ENCODE data around the gene TOMM20. TPM values are rescaled to one million over a fixed set of nuclear protein-coding genes. Genes with fewer than 3 reads are reported as not detected.
"Not testable (repeated sequence)": the region's sequence is repeated elsewhere in the genome, so short reads cannot be mapped to it uniquely, and the experiment has no call there.

The TOMM20 gene
- total RNA-seq, 1 donor from 2014 or later: 95.4 TPM

DNA sequence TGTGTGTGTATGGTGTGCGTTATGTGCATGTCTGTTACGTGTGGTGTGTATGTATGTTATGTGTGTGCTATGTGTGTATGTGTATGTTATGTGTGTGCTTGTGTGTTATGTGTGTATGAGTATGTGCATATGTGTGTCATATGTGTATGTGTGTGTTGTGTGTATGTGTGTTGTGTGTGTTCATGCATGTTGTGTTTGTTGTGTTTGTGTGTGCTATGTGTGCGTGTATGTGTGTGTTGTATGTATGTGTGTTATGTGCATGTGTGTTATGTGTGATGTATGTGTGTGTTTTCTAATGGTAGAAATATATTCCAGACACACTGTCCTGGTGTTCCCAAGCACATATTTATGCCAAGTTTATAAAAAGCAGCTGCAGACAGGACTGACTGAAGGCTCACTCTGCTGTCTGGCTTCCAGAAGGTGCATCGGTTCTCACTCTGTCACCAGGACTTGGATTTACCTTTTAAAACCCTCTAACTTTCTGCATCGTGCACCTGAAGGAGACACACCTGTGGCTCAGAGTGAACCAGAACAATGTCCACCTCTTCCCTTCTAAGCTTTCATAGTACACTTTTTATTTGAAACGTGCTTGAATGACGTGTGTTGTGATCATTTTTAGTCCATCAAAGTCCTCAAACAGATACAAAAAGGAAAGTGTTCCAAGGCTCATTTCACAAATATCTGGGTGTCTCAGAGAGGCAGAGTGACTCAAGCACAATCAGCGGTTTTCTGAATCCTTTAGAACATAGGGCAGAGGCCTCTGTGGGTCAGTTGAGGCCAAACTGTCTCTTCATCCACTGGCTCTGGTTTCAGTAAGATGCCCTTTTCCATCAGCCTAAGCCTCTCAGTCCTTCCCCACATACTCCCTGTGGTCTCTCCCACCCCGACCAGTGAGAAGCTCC, 49.9 kb downstream of the TOMM20 start:
- DNase-seq: peak; percentile 70

DNA sequence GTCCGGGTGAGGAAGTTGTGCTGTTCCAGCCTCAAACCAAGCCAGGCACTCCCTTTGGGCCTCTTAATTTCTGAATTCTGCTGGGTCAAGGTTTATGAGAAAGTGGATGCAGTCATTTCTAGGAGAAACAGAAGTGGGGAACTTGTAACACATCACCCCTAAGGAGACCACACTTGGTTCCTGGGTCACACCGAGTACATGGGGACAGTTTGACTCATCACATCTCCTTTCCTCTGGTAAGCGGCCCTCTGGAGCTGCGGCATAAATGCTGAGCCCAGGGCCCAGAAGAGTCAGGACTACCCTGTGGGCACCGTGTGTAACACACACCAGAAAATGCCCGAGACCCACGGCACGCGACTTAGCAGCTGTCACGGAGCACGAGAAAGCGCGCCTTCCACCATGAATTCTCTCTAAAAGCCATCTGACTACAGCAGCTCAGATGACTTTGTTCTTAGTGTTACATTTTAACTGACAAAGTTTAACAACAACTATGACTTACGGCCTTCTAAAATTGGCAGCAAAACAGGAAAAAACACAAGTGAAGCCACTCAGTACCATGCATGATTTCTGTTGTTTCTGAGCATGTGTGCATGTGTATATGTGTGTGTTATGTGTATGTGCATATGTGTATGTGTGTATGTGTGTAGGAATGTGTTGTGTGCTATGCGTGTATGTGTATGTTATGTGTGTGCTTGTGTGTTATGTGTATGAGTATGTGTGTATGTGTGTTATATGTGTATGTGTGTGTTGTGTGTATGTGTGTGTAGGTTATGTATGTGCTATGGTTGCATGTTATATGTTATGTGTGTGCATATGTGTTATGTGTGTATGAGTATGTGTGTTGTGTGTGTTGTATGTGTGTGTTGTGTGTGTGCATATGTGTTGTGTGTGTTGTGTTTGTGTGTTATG, 50.8 kb downstream of the TOMM20 start:
- no peak for DNase-seq

DNA sequence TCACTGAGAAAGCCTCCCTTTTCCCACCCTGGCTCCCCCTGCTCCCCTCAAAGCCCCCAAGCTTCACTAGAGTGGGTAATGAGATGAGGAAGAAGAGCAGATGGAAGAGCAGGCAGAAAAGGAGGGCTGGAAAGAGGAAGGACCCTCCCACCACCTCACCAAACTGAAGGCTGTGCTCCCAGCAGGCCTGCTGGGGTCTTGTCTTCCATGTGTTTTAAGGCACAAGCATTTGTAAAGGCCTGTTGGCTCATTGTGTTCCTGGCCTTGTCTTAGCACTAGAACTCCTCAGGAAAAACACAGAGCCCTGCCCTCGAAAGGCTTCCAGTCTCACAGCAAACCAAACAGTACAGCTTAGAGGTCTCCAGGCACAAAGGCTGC, 51.5 kb downstream of the TOMM20 start:
- DNase-seq: no peak

DNA sequence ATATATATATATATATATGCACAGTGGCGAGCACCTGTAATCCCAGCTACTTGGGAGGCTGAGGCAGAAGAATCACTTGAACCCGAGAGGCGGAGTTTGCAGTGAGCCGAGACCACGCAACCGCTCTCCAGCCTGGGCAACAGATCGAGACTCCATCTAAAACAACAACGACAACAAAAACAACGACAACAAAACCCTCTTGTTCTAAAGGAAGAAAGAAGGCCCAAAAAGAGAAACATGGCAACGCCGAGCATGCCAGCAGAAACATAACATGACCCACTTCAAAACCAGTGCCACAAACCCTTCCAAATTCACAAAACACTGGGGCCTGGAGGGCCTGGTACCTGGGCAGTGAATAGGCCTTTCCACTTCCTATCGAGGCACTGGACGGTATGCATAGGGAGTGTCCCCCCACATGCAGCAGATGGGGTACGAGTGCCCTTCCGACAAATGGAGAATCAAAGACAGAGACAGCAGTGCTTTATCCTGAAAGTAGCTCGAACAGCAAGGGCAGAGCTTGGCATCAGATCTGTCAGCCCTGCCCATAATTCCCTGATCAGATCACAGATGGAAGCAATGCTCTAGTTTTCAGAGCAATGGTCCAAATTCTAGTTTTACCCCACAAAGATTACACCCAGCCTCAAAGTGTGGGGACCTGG, 52.0 kb downstream of the TOMM20 start:
- no peak for DNase-seq

DNA sequence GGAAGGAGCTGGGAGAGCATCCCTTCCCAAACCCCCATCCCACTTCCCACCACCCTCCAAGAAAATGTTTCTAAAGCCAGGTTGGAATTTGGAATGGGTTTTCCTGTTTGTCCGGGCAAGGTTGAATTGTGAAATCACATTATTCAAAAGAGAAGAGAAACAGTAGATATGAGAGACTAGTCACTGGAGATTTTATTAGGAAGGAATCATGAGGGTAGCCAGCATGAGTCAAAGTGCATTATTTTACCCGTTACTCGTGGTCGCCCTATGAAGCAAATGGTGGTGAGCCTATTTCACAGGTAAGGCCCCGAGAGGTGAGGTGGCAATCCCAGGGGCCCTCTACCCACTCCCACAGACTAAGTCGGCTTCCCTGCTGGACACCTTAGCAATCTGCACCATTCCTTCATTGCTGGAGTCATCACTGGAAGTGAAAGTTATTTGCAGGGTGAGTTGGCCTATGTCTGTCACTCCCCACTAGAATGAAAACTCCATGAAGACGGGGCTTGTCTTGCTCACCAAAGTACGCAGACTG, 52.8 kb downstream of the TOMM20 start:
- DNase-seq: no peak

DNA sequence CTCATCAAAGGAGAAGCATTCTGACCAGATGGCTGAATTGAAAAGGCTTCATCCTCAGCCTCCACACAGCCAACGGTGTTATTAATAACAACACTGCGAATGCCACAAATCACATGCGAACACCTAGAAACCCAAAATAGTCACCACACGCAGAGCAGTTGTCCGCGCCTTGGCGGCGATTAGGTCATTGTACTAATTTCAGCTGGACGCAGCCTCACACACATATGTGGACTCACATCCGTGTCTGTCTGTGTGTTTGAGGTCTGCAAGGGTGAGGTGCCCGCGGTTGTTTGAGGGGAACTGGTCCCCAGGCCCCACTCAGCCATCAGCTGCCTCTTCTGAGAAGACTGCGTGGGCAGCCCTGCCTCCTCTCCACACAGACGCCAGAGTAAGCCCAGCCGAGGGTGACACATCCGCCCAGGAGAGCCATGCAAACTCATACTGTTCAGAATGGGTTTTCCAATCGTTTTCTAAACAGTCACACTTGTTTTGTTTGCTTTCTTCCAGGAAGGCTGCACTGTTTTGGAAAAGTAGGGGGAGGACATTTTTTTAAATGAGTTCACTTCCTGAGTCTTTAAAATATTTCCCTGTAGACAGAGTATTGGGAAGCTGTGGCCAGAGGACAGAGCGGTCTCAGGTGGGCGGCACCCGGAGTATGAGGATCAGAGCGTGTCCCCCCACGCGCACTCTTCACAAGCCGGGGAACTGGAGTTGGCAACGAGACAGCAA, 53.4 kb downstream of the TOMM20 start:
- peak; percentile 80 for DNase-seq

DNA sequence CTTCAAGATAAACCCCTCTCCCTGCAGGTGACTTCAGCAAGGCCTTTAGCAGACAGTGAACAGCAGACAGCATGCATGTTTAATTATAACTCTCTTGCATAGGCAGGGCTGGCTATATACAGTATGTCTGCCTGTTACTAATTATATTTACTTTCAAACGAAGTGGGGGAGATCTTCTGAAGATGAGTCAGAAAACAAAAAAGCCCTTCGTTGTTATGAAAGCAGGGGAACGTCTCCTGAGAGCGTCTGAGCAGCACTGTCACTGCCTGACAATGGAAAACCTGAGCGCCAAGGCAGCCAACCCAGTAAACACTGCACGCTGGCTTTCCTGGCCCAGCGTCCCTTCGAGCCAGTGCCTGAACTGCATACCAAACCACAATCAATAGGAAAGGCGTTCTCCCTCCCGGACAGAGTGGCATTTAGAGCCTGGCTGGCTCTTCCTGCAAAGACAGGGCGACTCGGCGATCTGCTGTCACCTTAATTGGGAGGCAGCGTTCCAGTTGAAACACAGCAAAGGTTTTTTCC, 54.1 kb downstream of the TOMM20 start:
- peak; percentile 67 for DNase-seq

DNA sequence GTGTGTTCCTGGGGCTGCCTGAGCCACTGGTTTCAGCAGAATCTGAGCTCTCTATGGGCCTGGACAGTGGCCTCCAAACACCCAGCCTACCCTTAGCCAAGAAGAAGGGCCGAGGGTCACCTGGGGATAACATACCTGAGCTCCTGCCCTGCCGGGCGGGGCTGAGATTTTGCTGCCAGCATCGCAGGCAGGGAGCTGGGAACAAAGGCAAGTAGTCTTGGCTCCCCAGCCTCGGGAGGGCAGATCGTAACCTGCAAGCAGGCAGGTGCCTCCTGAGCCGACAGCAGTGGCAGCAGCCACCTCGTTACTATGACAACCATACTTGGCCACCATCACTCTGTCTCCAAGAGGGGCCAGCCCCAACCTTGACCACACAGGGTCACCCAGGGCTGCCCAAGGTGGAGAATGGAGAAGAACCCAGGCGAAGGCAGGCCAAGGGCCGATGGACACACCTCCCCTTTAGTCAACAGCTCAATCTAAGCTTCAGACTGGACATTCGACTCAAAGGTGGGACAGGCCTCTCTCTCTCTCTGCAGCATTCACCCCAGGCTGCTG, 54.6 kb downstream of the TOMM20 start:
- no peak for DNase-seq

DNA sequence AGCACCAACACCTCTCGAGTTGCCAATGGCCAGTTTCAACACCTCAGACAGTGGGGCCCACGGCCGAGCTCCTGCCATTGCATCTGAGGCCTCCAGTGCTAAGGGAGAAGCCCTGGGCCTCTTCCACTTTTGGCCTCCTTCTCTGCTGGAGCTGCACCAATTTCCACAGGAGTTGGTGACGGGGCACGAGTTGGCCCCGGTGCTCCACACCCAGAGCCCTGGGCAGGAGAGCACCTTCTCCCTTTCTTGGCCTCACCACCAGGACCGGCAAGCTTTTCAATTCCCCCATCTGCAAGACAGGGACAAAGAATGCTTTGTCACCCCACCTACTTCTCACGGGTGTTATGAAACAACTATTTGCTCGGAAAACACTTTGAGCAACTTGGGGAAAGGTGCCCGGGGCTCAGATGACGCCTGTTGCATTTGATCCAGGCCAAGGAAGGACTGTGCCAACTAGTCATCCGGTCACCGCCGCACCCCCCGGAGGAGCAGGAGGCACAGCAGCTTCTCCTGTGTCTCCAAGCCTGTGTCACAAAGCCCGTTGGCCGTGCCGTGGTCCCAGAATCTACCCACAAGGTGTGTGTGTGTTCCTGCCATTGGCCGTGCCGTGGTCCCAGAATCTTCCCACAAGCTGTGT, 55.2 kb downstream of the TOMM20 start:
- peak; percentile 67 for DNase-seq

DNA sequence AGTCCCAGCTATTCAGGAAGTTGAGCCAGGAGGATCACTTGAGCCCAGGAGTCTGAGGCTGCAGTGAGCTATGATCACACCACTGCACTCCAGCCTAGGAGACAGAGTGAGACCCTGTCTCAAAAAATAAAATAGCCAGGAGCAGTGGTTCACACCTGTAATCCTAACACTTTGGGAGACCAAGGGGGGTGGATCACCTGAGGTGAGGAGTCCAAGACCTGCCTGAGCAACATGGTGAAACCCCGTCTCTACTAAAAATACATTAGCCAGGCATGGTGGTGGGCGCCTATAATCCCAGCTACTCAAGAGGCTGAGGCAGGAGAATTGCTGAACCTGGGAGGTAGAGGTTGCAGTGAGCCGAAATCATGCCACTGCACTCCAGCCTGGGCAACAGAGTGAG, 56.1 kb downstream of the TOMM20 start:
- DNase-seq: not testable (repeated sequence)

DNA sequence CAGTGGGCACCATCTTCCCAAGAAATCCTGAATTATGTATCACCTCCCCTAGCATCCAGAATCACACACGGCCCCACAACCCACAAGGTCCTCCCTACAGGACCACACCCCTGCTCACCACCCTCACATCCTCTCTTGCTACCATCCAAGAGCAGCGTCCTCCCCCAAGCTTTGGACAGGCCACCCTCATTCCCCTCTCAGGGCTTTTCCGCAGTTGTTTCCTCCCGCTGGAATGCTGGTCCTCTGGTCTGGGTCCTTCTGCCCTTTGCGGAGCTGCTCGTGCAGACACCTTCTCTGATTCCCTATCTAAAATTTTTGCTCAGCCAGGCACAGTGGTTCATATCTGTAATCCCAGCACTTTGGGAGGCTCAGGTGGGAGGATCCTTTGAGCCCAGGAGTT, 56.5 kb downstream of the TOMM20 start:
- DNase-seq: no peak

DNA sequence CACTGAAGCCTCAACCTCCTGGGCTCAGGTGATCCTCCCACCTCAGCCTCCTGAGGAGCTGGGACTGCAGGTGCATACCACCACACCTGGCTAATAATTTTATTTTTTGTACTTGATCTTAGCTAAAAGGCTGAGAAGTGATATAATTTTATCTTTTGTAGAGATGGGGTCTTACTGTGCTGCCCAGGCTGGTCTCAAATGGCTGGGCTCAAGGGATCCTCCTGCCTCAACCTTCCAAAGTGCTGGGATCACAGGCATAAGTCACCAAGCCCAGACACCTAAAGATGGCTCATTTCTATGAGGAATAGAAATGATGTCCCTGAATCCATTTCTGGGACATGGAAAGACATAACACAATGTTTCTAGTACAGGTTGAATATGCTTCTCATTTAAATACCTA, 57.8 kb downstream of the TOMM20 start:
- no peak for DNase-seq

DNA sequence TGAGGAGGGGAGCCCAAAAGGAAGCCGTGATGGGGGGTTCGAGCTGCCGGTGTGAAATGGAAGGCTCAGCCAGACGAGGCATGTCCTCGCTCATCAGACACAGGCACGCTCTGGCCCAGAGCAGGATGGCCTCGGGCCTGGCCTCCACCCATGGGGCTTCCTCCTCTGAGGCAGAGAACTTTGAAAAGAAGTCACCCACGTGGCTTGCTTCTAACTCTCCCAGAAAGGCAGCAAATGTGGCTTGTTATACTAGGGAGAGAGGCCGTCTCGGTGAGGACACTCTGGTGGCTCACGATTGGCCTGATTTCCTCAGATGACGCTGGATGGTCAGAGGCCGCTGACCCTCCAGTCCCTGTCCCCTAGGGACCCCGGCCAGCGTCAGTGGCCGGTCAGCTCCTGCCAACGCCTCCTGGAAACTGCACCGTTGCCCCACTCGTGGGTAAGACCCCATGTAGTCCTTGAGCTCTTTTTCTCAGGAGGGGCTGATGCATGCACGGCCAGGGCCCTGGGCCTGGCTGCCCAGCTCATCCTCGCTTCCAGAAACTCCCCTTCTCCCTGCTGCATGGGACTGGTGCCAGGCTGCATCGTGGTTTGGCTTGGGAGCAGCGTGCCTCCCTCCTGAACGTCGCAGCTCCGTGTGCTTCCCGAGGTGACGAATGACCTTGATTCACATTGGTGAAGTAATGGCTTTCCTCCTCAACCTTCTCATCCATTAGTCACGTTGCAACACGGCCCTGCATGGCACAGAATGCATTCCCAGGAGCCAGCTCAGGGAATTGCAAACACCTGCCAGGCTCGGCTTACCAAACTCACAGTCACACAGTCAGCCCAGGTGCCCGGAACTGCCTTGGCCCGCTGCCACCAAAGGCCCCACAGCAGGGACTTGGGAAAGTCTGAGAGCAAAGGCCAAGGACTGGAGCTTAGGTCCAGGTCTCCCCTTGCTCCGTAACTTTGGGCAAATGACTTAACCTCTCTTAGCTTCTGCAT, 58.8 kb downstream of the TOMM20 start:
- DNase-seq: peak; percentile 61

DNA sequence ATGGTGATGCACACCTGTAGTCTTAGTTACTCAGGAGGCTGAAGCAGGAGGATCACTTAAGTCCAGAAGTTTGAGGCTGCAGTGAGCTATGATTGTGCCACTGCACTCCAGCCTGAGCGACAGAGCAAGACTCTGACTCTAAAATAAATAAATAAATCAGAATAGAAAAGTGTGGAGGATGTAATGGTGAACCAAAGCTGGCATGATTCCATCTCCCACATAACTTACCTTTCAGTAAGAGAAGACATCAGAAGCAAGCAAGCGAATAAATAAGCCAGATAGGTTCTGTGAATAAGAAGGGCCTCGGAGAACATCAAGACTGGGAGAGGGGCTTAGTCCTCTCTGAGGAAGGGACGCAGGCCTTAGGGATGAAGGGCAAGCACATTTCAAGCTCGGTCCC, 59.5 kb downstream of the TOMM20 start:
- no peak for DNase-seq

DNA sequence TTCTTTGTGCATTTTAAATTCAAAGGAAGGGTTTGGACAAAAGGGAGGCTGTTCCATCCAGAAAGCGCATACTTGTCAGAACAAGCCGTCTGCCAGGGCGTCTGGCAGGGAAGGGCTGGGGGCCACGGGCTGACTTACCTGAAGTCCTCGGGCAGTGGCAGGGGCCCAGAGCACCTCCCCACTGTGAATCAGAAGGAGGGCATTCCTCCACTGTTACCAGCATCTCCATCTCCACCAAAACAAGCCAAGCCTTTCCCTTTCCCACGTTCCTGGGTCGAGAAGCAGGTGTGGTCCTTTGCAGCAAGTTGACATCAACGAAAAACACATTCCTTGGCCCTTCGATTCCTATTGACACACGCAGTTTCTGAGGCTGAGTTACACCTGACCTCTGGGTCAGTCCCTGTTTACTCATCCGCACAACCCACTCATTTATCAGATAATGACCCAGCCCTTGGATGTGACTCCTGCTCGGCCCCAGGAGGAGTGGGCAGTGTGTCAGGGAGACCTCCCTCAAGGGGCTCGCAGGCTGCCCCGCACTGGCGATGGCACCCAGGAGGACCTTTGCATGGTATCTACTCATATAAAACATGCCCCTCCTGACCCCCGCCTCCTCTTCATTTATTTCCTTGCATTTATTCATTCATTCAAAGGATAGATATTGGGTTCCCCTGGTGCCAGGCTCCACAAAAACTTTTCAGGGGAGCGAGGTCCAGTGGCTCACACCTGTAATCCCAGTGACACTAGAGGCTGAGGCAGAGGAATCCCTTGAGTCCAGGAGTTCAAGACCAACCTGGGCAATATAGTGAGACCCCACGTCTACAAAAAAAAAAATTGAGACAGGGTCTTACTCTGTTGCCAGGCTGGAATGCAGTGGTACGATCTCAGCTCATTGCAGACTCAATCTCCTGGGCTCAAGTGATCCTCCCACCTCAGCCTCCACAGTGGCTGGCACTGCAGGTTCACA, 60.2 kb downstream of the TOMM20 start:
- DNase-seq: no peak

DNA sequence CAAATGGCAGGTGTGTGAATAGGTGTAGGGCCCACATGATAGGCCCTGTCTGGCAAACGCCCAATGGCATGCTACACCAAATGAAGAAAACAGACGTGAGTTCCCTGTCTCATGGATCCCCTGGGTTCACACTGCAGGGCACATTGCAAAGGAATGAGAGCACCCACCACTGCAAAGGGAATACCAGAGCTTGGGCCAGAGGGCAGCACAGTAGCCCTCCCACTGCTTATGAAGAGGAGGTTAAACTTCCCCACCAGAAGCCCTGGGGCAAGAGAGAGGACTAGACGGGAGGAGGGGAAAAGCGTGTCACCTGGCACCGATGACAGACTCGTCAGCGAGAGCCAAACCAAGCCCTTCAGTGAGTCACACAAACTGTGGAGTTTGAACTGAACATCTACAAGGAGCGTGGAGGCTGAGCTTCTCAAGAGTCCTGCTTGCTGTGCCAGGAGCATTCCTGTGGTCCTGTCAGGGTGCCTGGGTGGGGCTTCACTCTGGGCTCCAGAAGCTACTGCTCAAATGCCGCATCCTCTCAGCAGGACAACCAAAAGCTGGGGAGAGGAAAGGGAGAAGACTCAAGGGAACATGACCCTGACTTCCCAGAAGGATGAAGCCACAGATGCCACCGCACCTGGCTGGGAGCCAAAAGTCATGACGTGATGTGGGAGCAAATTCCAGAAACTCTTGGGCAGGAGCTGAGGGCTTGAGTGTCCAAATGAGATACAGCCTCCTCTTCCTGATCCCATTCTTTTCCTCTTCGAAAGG, 61.1 kb downstream of the TOMM20 start:
- DNase-seq: peak; percentile 92

DNA sequence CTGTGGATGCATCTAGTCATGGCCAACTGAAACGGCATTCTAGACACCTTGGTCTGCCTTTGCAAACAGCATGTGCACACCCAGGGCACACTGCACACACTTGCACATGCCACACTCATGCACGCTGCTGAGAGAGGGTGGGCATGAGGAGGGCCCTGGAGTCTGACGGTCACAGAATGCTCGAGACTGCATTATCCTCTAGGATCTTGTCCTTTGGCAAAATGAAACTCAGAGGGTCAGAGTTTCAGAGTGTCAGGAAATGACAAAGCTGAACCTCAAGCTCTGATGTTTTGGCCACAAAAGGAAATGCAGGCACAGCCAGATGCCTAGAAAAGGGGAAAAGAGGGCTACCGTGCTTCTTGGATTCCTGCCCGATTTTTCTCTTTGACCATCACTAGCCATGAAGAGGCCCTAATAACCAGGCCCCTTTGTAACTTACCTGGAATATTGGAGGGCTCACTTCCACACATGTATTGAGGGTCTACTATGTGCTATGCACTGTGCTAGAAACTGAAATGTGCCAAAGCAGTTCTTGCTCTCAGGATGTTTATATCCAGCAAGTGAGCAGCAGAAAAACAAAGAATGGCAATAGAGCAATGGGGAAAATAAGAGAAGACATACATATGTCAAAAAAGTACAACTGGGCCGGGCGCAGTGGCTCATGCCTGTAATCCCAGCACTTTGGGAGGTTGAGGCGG, 65.4 kb downstream of the TOMM20 start:
- no peak for DNase-seq
